ENCODE results near the gene PRR16. TPM values are rescaled to one million over a fixed set of nuclear protein-coding genes. Genes with fewer than 3 reads are reported as not detected.

The PRR16 gene
- total RNA-seq, 1 donor from 2014 or later: 0.95 TPM

DNA sequence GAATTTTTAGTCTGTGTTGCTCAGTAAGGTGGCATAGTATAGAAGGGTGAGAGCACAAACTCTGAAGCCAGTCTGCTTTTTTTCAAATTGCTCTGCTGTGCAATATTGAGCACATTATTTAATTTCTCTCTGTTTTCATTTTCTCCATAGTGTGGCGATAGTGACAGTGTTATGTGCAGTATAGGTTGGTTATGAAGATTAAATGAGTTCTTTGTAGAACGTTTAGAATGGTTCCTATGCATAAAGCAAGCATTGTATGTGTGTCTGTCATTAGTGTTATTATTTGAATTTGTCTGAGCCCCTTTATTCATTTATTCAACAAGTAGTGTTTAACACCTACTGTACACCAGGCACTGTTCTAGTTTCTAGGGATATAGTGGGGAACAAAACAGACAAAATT is 9.2 kb downstream of the PRR16 start:
- Histone ChIP-seq H3K4me1 (no peaks in the 10 kb centered on the region), H3K27ac (no peak overlapping the region), H3K27me3 (ENCODE audit: low read depth) (no peaks in the 10 kb centered on the region), H3K9me3 (no peaks in the 10 kb centered on the region), H3K4me3 (no peak overlapping the region), H3K36me3 (no peaks in the 10 kb centered on the region)
- DNase-seq (no peak), ATAC-seq (no peak)
- TF ChIP-seq, protein P1, sequence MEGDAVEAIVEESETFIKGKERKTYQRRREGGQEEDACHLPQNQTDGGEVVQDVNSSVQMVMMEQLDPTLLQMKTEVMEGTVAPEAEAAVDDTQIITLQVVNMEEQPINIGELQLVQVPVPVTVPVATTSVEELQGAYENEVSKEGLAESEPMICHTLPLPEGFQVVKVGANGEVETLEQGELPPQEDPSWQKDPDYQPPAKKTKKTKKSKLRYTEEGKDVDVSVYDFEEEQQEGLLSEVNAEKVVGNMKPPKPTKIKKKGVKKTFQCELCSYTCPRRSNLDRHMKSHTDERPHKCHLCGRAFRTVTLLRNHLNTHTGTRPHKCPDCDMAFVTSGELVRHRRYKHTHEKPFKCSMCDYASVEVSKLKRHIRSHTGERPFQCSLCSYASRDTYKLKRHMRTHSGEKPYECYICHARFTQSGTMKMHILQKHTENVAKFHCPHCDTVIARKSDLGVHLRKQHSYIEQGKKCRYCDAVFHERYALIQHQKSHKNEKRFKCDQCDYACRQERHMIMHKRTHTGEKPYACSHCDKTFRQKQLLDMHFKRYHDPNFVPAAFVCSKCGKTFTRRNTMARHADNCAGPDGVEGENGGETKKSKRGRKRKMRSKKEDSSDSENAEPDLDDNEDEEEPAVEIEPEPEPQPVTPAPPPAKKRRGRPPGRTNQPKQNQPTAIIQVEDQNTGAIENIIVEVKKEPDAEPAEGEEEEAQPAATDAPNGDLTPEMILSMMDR (IDR thresholded peaks at IDR 0.05): no peak
- intact Hi-C loops (cut with DNase I): no loop called here

DNA sequence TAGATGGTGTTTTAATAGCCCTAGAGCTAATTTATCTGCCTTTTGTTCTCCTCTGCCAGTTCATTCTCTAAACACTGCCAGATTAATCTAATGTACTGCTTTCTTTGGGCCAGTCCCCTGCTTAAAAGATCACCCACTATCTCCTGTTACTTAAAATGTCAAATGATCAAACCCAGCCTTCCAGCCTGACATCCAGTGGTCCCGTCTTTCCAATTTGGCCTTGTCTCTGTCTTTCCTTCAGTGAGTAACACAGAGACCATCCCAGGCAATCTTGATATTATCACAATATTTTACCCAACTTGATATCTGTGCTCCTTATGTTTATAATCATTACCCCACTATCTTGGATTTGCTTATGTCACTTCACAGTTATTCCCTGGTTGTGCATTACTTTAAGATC is 12.0 kb downstream of the PRR16 start:
- no peaks in the 10 kb centered on the region for H3K27me3 ChIP-seq (ENCODE audit: low read depth)
- H3K4me1 ChIP-seq: no peaks in the 10 kb centered on the region
- ATAC-seq (no peak), DNase-seq (no peak)
- TF ChIP-seq, protein P1 (IDR thresholded peaks at IDR 0.05): no peak
- no peaks in the 10 kb centered on the region for H3K36me3 ChIP-seq
- intact Hi-C loops (cut with DNase I): no loop called here
- H3K27ac ChIP-seq: no peak overlapping the region
- H3K9me3 ChIP-seq: no peaks in the 10 kb centered on the region
- no peak overlapping the region for H3K4me3 ChIP-seq

DNA sequence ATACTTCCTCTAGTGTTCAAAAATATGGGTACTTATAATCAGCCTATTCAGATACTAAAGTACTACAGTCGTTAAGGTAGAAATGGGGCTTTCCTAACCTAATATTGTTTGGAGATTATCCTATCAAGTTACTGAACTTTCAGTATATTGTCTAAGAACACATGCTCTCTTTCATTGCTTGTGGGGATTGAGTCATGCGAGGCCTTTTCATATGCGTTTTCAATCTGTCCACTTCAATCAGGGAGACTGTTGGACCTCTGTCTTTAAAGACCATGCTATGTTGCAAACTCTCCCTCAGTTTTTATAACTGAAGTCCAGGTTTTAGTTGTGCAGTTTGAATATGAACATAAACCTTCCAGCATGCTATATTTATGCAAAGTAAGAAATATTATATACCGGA is 15.0 kb downstream of the PRR16 start:
- Histone ChIP-seq H3K27ac (no peak overlapping the region), H3K4me3 (no peak overlapping the region), H3K4me1 (no peaks in the 10 kb centered on the region), H3K27me3 (ENCODE audit: low read depth) (no peaks in the 10 kb centered on the region), H3K36me3 (no peaks in the 10 kb centered on the region), H3K9me3 (no peaks in the 10 kb centered on the region)
- TF ChIP-seq, protein P1 (IDR thresholded peaks at IDR 0.05): no peak
- ATAC-seq (no peak), DNase-seq (no peak)
- intact Hi-C loops (cut with DNase I): no loop called here

DNA sequence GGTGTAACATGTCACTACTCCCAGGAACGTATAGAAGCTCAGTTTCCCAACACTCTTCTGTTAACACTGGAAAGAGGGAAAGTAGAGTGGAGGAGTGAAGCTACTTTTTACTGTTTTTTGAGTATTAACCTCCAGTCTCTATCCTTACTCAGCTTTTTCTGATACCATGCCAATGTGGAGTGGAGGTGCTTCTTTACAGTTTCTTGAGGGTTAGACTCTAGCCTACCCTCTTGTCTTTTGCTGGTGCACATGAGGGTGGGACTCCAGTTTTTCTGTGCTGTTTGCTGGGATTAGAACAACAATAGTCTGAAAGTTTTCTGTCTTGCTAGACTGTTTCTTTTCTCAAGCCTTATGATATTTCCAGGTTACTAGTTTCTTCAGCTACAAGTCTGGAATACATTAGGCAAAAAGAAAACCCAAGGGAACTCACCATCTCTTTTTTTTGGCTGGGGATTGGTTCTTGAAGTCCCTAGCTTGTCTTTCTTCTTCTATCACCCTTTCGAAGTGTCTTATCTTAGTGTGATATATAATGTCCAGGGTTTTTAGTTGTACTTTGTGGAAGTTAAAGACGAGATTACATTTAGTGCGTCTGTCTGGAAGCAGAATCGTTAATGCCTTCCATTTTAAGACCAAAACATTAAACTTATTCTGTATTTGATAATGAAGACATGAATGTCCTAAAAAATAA is 35.9 kb downstream of the PRR16 start:
- intact Hi-C loops (cut with DNase I): no loop called here
- TF ChIP-seq, protein P1 (IDR thresholded peaks at IDR 0.05): no peak
- Histone ChIP-seq H3K27me3 (ENCODE audit: low read depth) (no peaks in the 10 kb centered on the region), H3K4me1 (no peaks in the 10 kb centered on the region), H3K9me3 (no peaks in the 10 kb centered on the region), H3K36me3 (no peaks in the 10 kb centered on the region), H3K4me3 (no peak overlapping the region), H3K27ac (no peak overlapping the region)
- no peak for ATAC-seq
- no peak for DNase-seq

DNA sequence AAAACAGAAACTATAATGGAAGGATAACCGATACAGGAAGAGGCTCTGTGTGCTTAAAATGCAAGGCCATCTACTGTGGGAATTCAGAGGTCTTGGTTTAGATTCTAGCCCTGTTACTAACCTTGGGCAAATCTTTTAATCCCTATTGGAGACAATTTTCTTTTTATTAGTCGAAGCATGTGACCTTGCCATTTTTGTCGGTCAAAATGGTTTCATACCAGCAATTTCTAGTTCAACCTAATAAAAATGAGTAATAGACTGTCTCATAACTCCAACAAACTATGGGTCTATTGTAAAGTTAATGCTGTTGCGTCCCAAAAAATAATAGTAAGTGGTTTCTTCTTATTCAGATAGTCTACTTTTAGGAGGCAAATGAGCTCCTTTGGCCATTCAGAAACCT is 38.4 kb downstream of the PRR16 start:
- no peak overlapping the region for H3K4me3 ChIP-seq
- H3K27me3 ChIP-seq (ENCODE audit: low read depth): no peaks in the 10 kb centered on the region
- TF ChIP-seq, protein P1 (IDR thresholded peaks at IDR 0.05): no peak
- DNase-seq (no peak), ATAC-seq (no peak)
- intact Hi-C loops (cut with DNase I): no loop called here
- no peak overlapping the region for H3K27ac ChIP-seq
- no peaks in the 10 kb centered on the region for H3K4me1 ChIP-seq
- H3K9me3 ChIP-seq: no peaks in the 10 kb centered on the region
- H3K36me3 ChIP-seq: no peaks in the 10 kb centered on the region
